ENCODE data around the gene ADCY2. TPM values are rescaled to one million over a fixed set of nuclear protein-coding genes. Genes with fewer than 3 reads are reported as not detected.

ADCY2 gene
- total and polyA plus RNA-seq, 4 experiments from 2014 or later = not detected

DNA sequence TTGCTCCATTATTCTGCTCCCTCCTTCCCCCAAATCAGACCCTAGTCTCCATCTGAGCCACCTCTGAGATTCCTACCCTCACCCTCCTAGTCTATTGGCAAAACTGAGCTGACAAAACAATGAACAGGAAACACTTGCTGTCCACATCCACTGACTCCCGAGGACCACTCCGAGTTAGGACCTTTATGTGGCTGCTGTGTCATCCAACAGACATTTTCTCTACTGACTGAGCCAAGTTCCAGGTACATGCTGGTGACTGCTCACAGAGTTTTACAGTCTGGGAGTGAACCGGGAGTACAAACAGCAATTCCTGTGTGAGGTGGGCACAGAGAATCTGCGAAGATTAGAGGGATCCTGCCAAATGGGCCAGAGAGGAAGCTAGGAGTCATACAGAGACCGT is 415.8 kb downstream of the ADCY2 start:
- no peaks in the 10 kb centered on the region for H3K27me3 ChIP-seq (ENCODE audit: insufficient read depth, low read length)
- Mint-ChIP-seq H3K4me1 (peaks cover 0 to 2% (median 0%) of the 10 kb centered on the region in 4 donors), H3K9me3 (peaks cover 0 to 3% (median 0%) of the 10 kb centered on the region in 8 donors), H3K27me3 (peaks cover 22 to 32% of the 10 kb centered on the region in 2 donors), H3K36me3 (no peaks in the 10 kb centered on the region), H3K27ac (no peak overlapping the region), H3K4me3 (peak overlapping the region in 1 of 8 donors; percentile 53)
- intact Hi-C loops (cut with micrococcal nuclease) = no loop called here
- POLR2A ChIA-PET (ENCODE audit: partially characterized antibody) = no interaction called here
- peaks cover 4% of the 10 kb centered on the region for H3K4me1 ChIP-seq (ENCODE audit: insufficient read depth, low read length)
- H3K4me3 ChIP-seq (ENCODE audit: low read length in 2 of 2) = no peak overlapping the region
- no peaks in the 10 kb centered on the region for H3K9me3 ChIP-seq (ENCODE audit: control insufficient read depth in 1 of 2, low read length in 2 of 2)
- CTCF ChIA-PET (ENCODE audit: partially characterized antibody) = no interaction called here
- no peak for DNase-seq
- H3K27ac ChIP-seq (ENCODE audit: low read depth, low read length) = no peak overlapping the region
- no peaks in the 10 kb centered on the region for H3K36me3 ChIP-seq (ENCODE audit: insufficient read depth, low read length)

DNA sequence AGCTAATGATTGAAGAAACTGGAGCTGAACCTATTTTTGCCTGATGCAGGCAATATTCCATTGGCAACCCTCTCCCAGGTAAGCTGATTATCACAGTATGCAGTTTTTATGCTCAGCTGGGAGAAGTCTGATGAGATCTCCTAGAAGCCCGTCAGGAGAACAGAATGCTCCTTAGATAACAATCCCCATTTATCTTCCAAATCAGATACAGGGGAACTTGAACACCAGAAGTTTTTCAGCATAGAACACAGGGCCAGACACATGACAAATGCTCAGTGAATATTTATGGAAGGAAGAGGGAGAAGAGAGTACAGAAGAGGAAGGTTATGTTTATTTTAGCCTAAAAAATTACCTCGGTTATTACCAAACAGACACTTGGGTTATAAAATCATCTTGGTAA is 417.1 kb downstream of the ADCY2 start:
- Histone ChIP-seq H3K4me3 (ENCODE audit: low read length in 2 of 2) (no peak overlapping the region), H3K27ac (ENCODE audit: low read depth, low read length) (no peak overlapping the region), H3K9me3 (ENCODE audit: control insufficient read depth in 1 of 2, low read length in 2 of 2) (no peaks in the 10 kb centered on the region), H3K4me1 (ENCODE audit: insufficient read depth, low read length) (peaks cover 4% of the 10 kb centered on the region), H3K36me3 (ENCODE audit: insufficient read depth, low read length) (no peaks in the 10 kb centered on the region), H3K27me3 (ENCODE audit: insufficient read depth, low read length) (no peaks in the 10 kb centered on the region)
- no peaks in the 10 kb centered on the region for H3K36me3 Mint-ChIP-seq
- no peak overlapping the region for H3K4me3 Mint-ChIP-seq
- ChIA-PET POLR2A (ENCODE audit: partially characterized antibody) (no interaction called here), CTCF (ENCODE audit: partially characterized antibody) (interaction anchor here (1.4 kb wide), 1 partner anchor 8 kb away, joined by 3 read pairs; no protein-coding TSS in a partner anchor)
- intact Hi-C loops (cut with micrococcal nuclease) = no loop called here
- peaks cover 22 to 35% of the 10 kb centered on the region in 2 donors for H3K27me3 Mint-ChIP-seq
- H3K4me1 Mint-ChIP-seq = peaks cover 0 to 2% (median 0%) of the 10 kb centered on the region in 4 donors
- peaks cover 0 to 3% (median 0%) of the 10 kb centered on the region in 8 donors for H3K9me3 Mint-ChIP-seq
- DNase-seq = no peak
- no peak overlapping the region for H3K27ac Mint-ChIP-seq

DNA sequence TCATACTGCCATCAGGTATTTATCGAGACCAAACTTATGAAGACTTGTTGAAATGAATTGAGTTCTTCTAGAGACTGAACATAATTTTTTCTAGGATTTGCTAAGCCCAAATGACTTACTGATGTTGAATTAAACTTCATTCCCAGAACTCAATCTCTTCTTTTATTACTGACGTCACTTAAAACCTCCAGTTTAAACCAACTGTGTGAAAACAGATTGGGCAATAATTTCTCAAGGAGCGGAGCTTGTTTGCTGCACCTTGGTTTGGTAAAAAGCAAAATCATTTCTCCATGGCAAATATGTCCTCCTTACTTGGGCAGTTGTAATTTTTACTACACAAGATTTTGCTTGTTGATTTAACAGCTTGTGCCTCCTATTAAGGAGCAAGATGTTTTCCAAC is 417.6 kb downstream of the ADCY2 start:
- peaks cover 4% of the 10 kb centered on the region for H3K4me1 ChIP-seq (ENCODE audit: insufficient read depth, low read length)
- intact Hi-C loops (cut with micrococcal nuclease) = no loop called here
- no peak overlapping the region for H3K27ac Mint-ChIP-seq
- no peak overlapping the region for H3K4me3 ChIP-seq (ENCODE audit: low read length in 2 of 2)
- no peaks in the 10 kb centered on the region for H3K9me3 ChIP-seq (ENCODE audit: control insufficient read depth in 1 of 2, low read length in 2 of 2)
- peaks cover 22 to 36% of the 10 kb centered on the region in 2 donors for H3K27me3 Mint-ChIP-seq
- POLR2A ChIA-PET (ENCODE audit: partially characterized antibody) = no interaction called here
- DNase-seq = no peak
- H3K4me1 Mint-ChIP-seq = peaks cover 0 to 2% (median 0%) of the 10 kb centered on the region in 4 donors
- no peak overlapping the region for H3K4me3 Mint-ChIP-seq
- no peaks in the 10 kb centered on the region for H3K27me3 ChIP-seq (ENCODE audit: insufficient read depth, low read length)
- no peaks in the 10 kb centered on the region for H3K36me3 Mint-ChIP-seq
- peaks cover 0 to 3% (median 0%) of the 10 kb centered on the region in 8 donors for H3K9me3 Mint-ChIP-seq
- H3K27ac ChIP-seq (ENCODE audit: low read depth, low read length) = no peak overlapping the region
- CTCF ChIA-PET (ENCODE audit: partially characterized antibody) = interaction anchor here (1.2 kb wide), 1 partner anchor 73 kb away, joined by 3 read pairs; no protein-coding TSS in a partner anchor
- no peaks in the 10 kb centered on the region for H3K36me3 ChIP-seq (ENCODE audit: insufficient read depth, low read length)

DNA sequence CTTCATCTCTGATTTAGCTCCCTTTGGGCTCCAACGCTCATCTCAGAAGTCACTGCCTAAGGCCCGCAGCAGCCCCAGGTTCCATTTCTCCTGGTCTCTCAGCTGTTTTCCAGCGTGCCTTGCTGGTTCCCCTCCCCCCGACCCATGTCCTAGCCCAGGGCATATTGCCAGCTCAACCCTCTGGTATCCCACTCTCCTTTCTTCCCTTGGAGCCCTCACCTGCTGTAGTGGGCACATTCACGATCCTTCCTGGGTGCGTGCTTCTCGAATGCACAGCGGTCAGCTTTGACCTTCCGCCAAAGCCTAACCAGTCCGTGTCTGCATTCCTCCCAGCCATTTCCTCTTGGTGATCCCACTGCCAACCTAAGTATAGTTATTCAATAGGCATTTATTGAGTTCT is 418.9 kb downstream of the ADCY2 start:
- H3K9me3 ChIP-seq (ENCODE audit: control insufficient read depth in 1 of 2, low read length in 2 of 2) = no peaks in the 10 kb centered on the region
- no peaks in the 10 kb centered on the region for H3K27me3 ChIP-seq (ENCODE audit: insufficient read depth, low read length)
- no peak for DNase-seq
- POLR2A ChIA-PET (ENCODE audit: partially characterized antibody) = no interaction called here
- intact Hi-C loops (cut with micrococcal nuclease) = loop anchor here (5.0 kb wide), 1 partner anchor 1033 kb away; no protein-coding TSS in a partner anchor
- H3K4me1 ChIP-seq (ENCODE audit: insufficient read depth, low read length) = peaks cover 4% of the 10 kb centered on the region
- no peaks in the 10 kb centered on the region for H3K36me3 ChIP-seq (ENCODE audit: insufficient read depth, low read length)
- H3K4me3 ChIP-seq (ENCODE audit: low read length in 2 of 2) = no peak overlapping the region
- H3K27ac Mint-ChIP-seq = no peak overlapping the region
- peaks cover 26 to 40% of the 10 kb centered on the region in 2 donors for H3K27me3 Mint-ChIP-seq
- H3K27ac ChIP-seq (ENCODE audit: low read depth, low read length) = no peak overlapping the region
- H3K9me3 Mint-ChIP-seq = peaks cover 0 to 3% (median 0%) of the 10 kb centered on the region in 8 donors
- no peak overlapping the region for H3K4me3 Mint-ChIP-seq
- peaks cover 0 to 2% (median 0%) of the 10 kb centered on the region in 4 donors for H3K4me1 Mint-ChIP-seq
- H3K36me3 Mint-ChIP-seq = no peaks in the 10 kb centered on the region
- CTCF ChIA-PET (ENCODE audit: partially characterized antibody) = interaction anchor here (1.3 to 1.4 kb wide), 2 partner anchors 9 to 11 kb away, joined by 3 to 4 read pairs; no protein-coding TSS in a partner anchor

DNA sequence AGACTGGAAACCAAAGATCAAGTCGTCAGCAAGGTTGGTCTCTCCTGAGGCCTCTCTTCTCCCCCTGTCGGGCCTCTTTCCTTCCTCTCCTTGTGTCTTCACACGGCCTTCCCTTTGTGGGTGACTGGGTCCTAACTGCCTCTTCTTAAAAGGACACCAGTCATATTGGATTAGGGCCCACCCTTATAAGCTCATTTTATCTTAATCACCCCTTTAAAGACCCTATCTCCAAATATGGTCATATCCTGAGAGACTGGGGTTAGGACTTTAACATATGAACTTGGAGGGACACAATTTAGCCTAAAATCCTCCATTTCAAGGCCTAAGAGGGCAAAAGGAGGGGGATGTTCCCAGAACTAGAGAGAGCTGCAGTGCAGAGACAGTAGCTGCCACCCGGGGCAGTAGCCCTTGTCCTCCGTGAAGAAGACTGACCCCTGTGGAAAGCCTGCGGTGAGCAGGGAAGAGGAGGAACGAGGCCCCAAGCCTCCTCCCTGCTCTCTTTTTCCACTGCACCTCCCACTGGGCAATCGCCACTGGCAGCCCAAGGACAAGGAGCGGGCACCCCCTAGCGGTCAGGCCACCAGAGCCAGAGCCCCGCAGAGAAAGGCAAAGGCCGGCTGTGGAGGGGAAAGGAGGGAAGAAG is 420.1 kb downstream of the ADCY2 start:
- H3K4me1 ChIP-seq (ENCODE audit: insufficient read depth, low read length) = peaks cover 4% of the 10 kb centered on the region
- Mint-ChIP-seq H3K9me3 (no peaks in the 10 kb centered on the region), H3K27ac (no peak overlapping the region), H3K4me1 (peaks cover 0 to 2% (median 0%) of the 10 kb centered on the region in 4 donors), H3K27me3 (peaks cover 20 to 39% of the 10 kb centered on the region in 2 donors), H3K36me3 (no peaks in the 10 kb centered on the region), H3K4me3 (no peak overlapping the region)
- H3K9me3 ChIP-seq (ENCODE audit: control insufficient read depth in 1 of 2, low read length in 2 of 2) = no peaks in the 10 kb centered on the region
- ChIA-PET CTCF (ENCODE audit: partially characterized antibody) (interaction anchor here (0.7 to 2.5 kb wide), 13 partner anchors 8 to 71 kb away, joined by 3 to 11 read pairs (median 3); partner anchors contain the start of gene CFAP90), POLR2A (ENCODE audit: partially characterized antibody) (no interaction called here)
- H3K36me3 ChIP-seq (ENCODE audit: insufficient read depth, low read length) = no peaks in the 10 kb centered on the region
- no peak overlapping the region for H3K4me3 ChIP-seq (ENCODE audit: low read length in 2 of 2)
- no peak overlapping the region for H3K27ac ChIP-seq (ENCODE audit: low read depth, low read length)
- peak; percentile 39 to 52 (median 41) for DNase-seq
- no peaks in the 10 kb centered on the region for H3K27me3 ChIP-seq (ENCODE audit: insufficient read depth, low read length)
- intact Hi-C loops (cut with micrococcal nuclease) = loop anchor here (5.0 kb wide), 1 partner anchor 1034 kb away; no protein-coding TSS in a partner anchor

DNA sequence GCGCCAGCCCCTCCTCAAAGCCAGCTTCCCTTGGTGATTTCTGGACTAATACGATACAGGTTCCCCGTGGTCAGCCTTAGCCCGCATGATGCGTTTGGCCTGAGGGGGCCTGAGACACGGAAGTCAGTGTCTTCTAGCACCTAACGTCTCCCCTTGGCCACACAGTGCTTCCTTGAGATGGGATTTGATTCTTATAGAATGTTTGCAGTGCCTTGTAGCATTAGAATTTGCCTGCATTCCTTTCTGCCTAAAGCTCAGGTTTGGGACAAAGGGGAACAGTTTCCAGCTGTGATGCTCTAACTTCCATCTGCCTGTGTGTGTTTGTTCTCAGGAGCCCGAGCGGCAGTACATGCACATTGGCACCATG is 420.6 kb downstream of the ADCY2 start:
- Histone ChIP-seq H3K4me3 (ENCODE audit: low read length in 2 of 2) (no peak overlapping the region), H3K27ac (ENCODE audit: low read depth, low read length) (no peak overlapping the region), H3K27me3 (ENCODE audit: insufficient read depth, low read length) (no peaks in the 10 kb centered on the region), H3K9me3 (ENCODE audit: control insufficient read depth in 1 of 2, low read length in 2 of 2) (no peaks in the 10 kb centered on the region), H3K4me1 (ENCODE audit: insufficient read depth, low read length) (peaks cover 4% of the 10 kb centered on the region), H3K36me3 (ENCODE audit: insufficient read depth, low read length) (no peaks in the 10 kb centered on the region)
- POLR2A ChIA-PET (ENCODE audit: partially characterized antibody) = no interaction called here
- H3K4me1 Mint-ChIP-seq = peaks cover 0 to 2% (median under 1%) of the 10 kb centered on the region in 4 donors
- intact Hi-C loops (cut with micrococcal nuclease) = loop anchor here (5.0 kb wide), 1 partner anchor 1034 kb away; no protein-coding TSS in a partner anchor
- H3K4me3 Mint-ChIP-seq = no peak overlapping the region
- H3K9me3 Mint-ChIP-seq = no peaks in the 10 kb centered on the region
- CTCF ChIA-PET (ENCODE audit: partially characterized antibody) = interaction anchor here (0.9 to 2.5 kb wide), 13 partner anchors 11 to 1055 kb away, joined by 3 to 11 read pairs (median 3); partner anchors contain the start of gene CFAP90
- no peak for DNase-seq
- no peaks in the 10 kb centered on the region for H3K36me3 Mint-ChIP-seq
- no peak overlapping the region for H3K27ac Mint-ChIP-seq
- peaks cover 23 to 43% of the 10 kb centered on the region in 2 donors for H3K27me3 Mint-ChIP-seq

- no peaks in the 10 kb centered on the region for H3K36me3 Mint-ChIP-seq
- POLR2A ChIA-PET (ENCODE audit: partially characterized antibody) = no interaction called here
- no peak for DNase-seq
- H3K9me3 ChIP-seq (ENCODE audit: control insufficient read depth in 1 of 2, low read length in 2 of 2) = no peaks in the 10 kb centered on the region
- CTCF ChIA-PET (ENCODE audit: partially characterized antibody) = interaction anchor here (1.0 to 1.2 kb wide), 2 partner anchors 11 to 35 kb away, joined by 3 read pairs; no protein-coding TSS in a partner anchor
- peaks cover 20 to 28% of the 10 kb centered on the region in 2 donors for H3K27me3 Mint-ChIP-seq
- H3K4me1 Mint-ChIP-seq = peaks cover 0 to 4% (median 0%) of the 10 kb centered on the region in 4 donors
- H3K9me3 Mint-ChIP-seq = no peaks in the 10 kb centered on the region
- H3K4me3 Mint-ChIP-seq = no peak overlapping the region
- no peak overlapping the region for H3K4me3 ChIP-seq (ENCODE audit: low read length in 2 of 2)
- H3K4me1 ChIP-seq (ENCODE audit: insufficient read depth, low read length) = no peaks in the 10 kb centered on the region
- H3K27ac ChIP-seq (ENCODE audit: low read depth, low read length) = no peak overlapping the region
- intact Hi-C loops (cut with micrococcal nuclease) = no loop called here
- no peak overlapping the region for H3K27ac Mint-ChIP-seq
- no peaks in the 10 kb centered on the region for H3K27me3 ChIP-seq (ENCODE audit: insufficient read depth, low read length)
- no peaks in the 10 kb centered on the region for H3K36me3 ChIP-seq (ENCODE audit: insufficient read depth, low read length)
These were observed 426.5 kb downstream of the ADCY2 start for GRCh38 chr5:7822449-7822848.

Data from CD4-positive, alpha-beta memory T cell (primary cell).